GM12878 (cell line): ENCODE data around the gene C1orf21. TPM values are rescaled to one million over a fixed set of nuclear protein-coding genes. Genes with fewer than 3 reads are reported as not detected.

Experiments used
- BRCA1 ChIP-seq: IDR thresholded peaks from 2 replicates; pipeline ENCODE4 v1.6.1; 2011; ENCODE audit warnings: low read depth, low read length, improper control_type of control experiment
- CHD4 ChIP-seq: fragments of 200-600 bp; sonication (generic); IDR thresholded peaks from 2 replicates; pipeline ENCODE4 v1.6.1; 2016; ENCODE audit warnings: mild to moderate bottlenecking
- CTCF ChIP-seq, 3 experiments: IDR thresholded peaks in 2 of 3; conservative IDR thresholded peaks in 1 of 3; 2 replicates each; pipeline ENCODE4 v1.5.1; 2011; ENCODE audit warnings: low read depth in 3 of 3, low read length in 3 of 3, mild to moderate bottlenecking in 3 of 3, control low read depth in 2 of 3, moderate library complexity in 2 of 3, inconsistent platforms in 1 of 3, mixed read lengths in 1 of 3; ENCODE audit not compliant: control insufficient read depth in 2 of 3, insufficient read depth in 1 of 3; ENCODE audit errors: extremely low read depth in 1 of 3
- EGR1 ChIP-seq, 2 experiments: IDR thresholded peaks; 1 replicate in 1 of 2; 2 replicates in 1 of 2; pipeline ENCODE4 v1.6.1; 2011 to 2012; ENCODE audit warnings: low read depth in 2 of 2, low read length in 2 of 2, borderline replicate concordance in 1 of 2, mild to moderate bottlenecking in 1 of 2, moderate library complexity in 1 of 2
- IRF3 ChIP-seq: fragments of 450-650 bp; IDR thresholded peaks from 2 replicates; pipeline ENCODE4 v1.6.1; 2014; ENCODE audit warnings: mild to moderate bottlenecking
- LARP7 ChIP-seq: fragments of 450-650 bp; IDR thresholded peaks from 2 replicates; pipeline ENCODE4 v1.6.1; 2017; ENCODE audit warnings: mild to moderate bottlenecking
- RAD21 ChIP-seq: IDR thresholded peaks from 2 replicates; pipeline ENCODE4 v1.6.1; 2011; ENCODE audit warnings: mild to moderate bottlenecking, low read depth, low read length, moderate library complexity; ENCODE audit not compliant: insufficient read depth
- SIN3A ChIP-seq: IDR thresholded peaks from 2 replicates; pipeline ENCODE4 v1.6.1; 2012; ENCODE audit warnings: low read depth, low read length, improper control_type of control experiment
- SREBF1 ChIP-seq: IDR thresholded peaks from 2 replicates; pipeline ENCODE4 v1.6.1; 2012; ENCODE audit warnings: mild to moderate bottlenecking, low read length
- SRF ChIP-seq, 2 experiments: IDR thresholded peaks; 2 replicates each; pipeline ENCODE4 v1.6.1; 2011; ENCODE audit warnings: low read depth in 2 of 2, low read length in 2 of 2, mild to moderate bottlenecking in 1 of 2, moderate library complexity in 1 of 2
- TBL1XR1 ChIP-seq: IDR thresholded peaks from 2 replicates; pipeline ENCODE4 v1.6.1; 2012; ENCODE audit warnings: low read depth, low read length, improper control_type of control experiment
- polyA plus RNA-seq, 11 experiments: library from polyadenylated mRNA; depleted of rRNA in 4 of 11; unstranded in 6 of 11; stranded (reverse) in 5 of 11; fragments of >200 nt; fragmentation: Nextera tagmentation in 4 of 11; fragmentation: Illumina TruSeq in 1 of 11; extraction: Ambion mirVana in 4 of 11; extraction: Trizol in 1 of 11; gene quantifications; 1 replicate in 1 of 11; 2 replicates in 10 of 11; pipeline versions ENCODE4 v1.2.1 to v1.2.3, GENCODE V29; 2011 to 2016; ENCODE audit warnings: inconsistent platforms in 2 of 11, missing spikeins in 2 of 11, low read depth in 1 of 11
- total RNA-seq, 4 experiments: library from RNA; depleted of rRNA in 3 of 4; stranded (reverse); fragments of >200 nt in 3 of 4; fragmentation: Illumina TruSeq in 1 of 4; extraction: Trizol in 1 of 4; gene quantifications; 2 replicates each; pipeline versions ENCODE4 v1.2.1 to v1.2.3, GENCODE V29; 2013 to 2021
- TF ChIP-seq, protein P1 (sequence below): IDR thresholded peaks from 2 replicates; pipeline ENCODE4 v1.6.1; 2012; ENCODE audit warnings: low read depth, low read length, improper control_type of control experiment

Gene C1orf21
- total and polyA plus RNA-seq, 10 of the 15 experiments (the other 5 are each of a cell fraction or from before 2014, with no cell fraction given), result 0.03 to 1.6 (median 0.17) TPM; not detected in 3

GRCh38 chr1:184388971-184389370 is 2.1 kb downstream of the C1orf21 start (continued):
- TF ChIP-seq, protein P1, sequence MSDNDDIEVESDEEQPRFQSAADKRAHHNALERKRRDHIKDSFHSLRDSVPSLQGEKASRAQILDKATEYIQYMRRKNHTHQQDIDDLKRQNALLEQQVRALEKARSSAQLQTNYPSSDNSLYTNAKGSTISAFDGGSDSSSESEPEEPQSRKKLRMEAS, result no peak
- no peak for TF ChIP-seq EGR1 (IDR thresholded peaks at IDR 0.05; ENCODE audit: borderline replicate concordance in 1 of 2, low read depth in 2 of 2, low read length in 2 of 2)
- TF ChIP-seq SRF (IDR thresholded peaks at IDR 0.05; ENCODE audit: low read depth in 2 of 2, low read length in 2 of 2), result no peak
- TF ChIP-seq SREBF1, result no peak
- no peak for TF ChIP-seq RAD21
- no peak for TF ChIP-seq TBL1XR1
- no peak for TF ChIP-seq SIN3A
- TF ChIP-seq CTCF (IDR thresholded peaks at IDR 0.05 in 2 of 3, conservative IDR thresholded peaks at IDR 0.05 in 1 of 3; ENCODE audit: control insufficient read depth in 2 of 3, extremely low read depth in 1 of 3, insufficient read depth in 1 of 3, low read depth in 3 of 3, low read length in 3 of 3), result no peak
- no peak for TF ChIP-seq IRF3
- TF ChIP-seq LARP7, result no peak
- no peak for TF ChIP-seq BRCA1
- no peak for TF ChIP-seq CHD4
